ENCODE data around the gene DVL1.

The DVL1 gene

GRCh38 chr1:1355416-1355815 lies 6.2 kb upstream of the DVL1 start:
- peak in 1 of 2 experiments; percentile 57 for DNase-seq

- DNase-seq: no peak
Measured at GRCh38 chr1:1354271-1355247, 5.3 kb upstream of the DVL1 start.

- DNase-seq: no peak
Measured at GRCh38 chr1:1353389-1354151, 4.4 kb upstream of the DVL1 start.

GRCh38 chr1:1352786-1353388 lies 3.7 kb upstream of the DVL1 start:
- no peak for DNase-seq

GRCh38 chr1:1351511-1352427 lies 2.6 kb upstream of the DVL1 start:
- DNase-seq: no peak

GRCh38 chr1:1348420-1349255 lies 580 bp downstream of the DVL1 start:
- DNase-seq: peak in 1 of 2 experiments; percentile 42

GRCh38 chr1:1347663-1348419 lies 1.4 kb downstream of the DVL1 start:
- no peak for DNase-seq

- DNase-seq: no peak
Measured at GRCh38 chr1:1347026-1347595, 2.1 kb downstream of the DVL1 start.

- DNase-seq: no peak
Measured at GRCh38 chr1:1346501-1346890, 2.7 kb downstream of the DVL1 start.

- DNase-seq: no peak
Measured at GRCh38 chr1:1345860-1346500, 3.2 kb downstream of the DVL1 start.

GRCh38 chr1:1345384-1345783 lies 3.8 kb downstream of the DVL1 start:
- DNase-seq: no peak

- peak; percentile 71 to 76 for DNase-seq
Measured at GRCh38 chr1:1344655-1345361, 4.4 kb downstream of the DVL1 start.

- DNase-seq: no peak
Measured at GRCh38 chr1:1343811-1344421, 5.3 kb downstream of the DVL1 start.

GRCh38 chr1:1342584-1343115 lies 6.6 kb downstream of the DVL1 start:
- no peak for DNase-seq

- no peak for DNase-seq
Measured at GRCh38 chr1:1342061-1342562, 7.1 kb downstream of the DVL1 start.

GRCh38 chr1:1341549-1342021 lies 7.6 kb downstream of the DVL1 start:
- no peak for DNase-seq

- no peak for DNase-seq
Measured at GRCh38 chr1:1340791-1341548, 8.2 kb downstream of the DVL1 start.
